ENCODE data around the gene NTN4.
"Not testable (repeated sequence)": the region's sequence is repeated elsewhere in the genome, so short reads cannot be mapped to it uniquely, and the experiment has no call there.

NTN4 gene

GRCh38 chr12:95796225-95796981, 5.8 kb upstream of the NTN4 start:
- DNase-seq: no peak

GRCh38 chr12:95790917-95791849, 619 bp upstream of the NTN4 start:
- no peak for DNase-seq

GRCh38 chr12:95789126-95790032, 1.2 kb downstream of the NTN4 start:
- DNase-seq: no peak

- DNase-seq: no peak
These were observed 1.9 kb downstream of the NTN4 start for GRCh38 chr12:95788637-95789036.

GRCh38 chr12:95787274-95787818, 3.2 kb downstream of the NTN4 start:
- DNase-seq: no peak

DNA sequence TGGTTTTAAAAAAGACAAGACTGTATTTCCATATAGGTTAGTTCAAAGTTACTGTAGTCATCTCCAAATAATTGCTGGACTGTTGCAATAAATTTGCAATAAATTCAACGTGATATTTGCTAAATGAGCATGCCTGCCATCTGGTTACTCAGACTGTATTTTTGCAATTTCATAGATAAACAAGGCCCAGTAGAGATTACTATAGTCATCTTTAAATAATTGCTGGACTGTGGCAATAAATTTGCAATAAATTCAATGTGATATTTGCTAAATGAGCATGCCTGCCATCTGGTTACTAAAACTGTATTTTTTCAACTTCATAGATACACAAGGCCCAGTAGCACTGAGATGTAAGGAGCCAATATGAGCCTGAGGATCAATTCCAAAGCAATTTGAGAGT, 5.6 kb downstream of the NTN4 start:
- no peak for DNase-seq

GRCh38 chr12:95784286-95784685, 6.3 kb downstream of the NTN4 start:
- DNase-seq: no peak

- DNase-seq: not testable (repeated sequence)
These were observed 15.1 kb downstream of the NTN4 start for GRCh38 chr12:95775466-95775865.

DNA sequence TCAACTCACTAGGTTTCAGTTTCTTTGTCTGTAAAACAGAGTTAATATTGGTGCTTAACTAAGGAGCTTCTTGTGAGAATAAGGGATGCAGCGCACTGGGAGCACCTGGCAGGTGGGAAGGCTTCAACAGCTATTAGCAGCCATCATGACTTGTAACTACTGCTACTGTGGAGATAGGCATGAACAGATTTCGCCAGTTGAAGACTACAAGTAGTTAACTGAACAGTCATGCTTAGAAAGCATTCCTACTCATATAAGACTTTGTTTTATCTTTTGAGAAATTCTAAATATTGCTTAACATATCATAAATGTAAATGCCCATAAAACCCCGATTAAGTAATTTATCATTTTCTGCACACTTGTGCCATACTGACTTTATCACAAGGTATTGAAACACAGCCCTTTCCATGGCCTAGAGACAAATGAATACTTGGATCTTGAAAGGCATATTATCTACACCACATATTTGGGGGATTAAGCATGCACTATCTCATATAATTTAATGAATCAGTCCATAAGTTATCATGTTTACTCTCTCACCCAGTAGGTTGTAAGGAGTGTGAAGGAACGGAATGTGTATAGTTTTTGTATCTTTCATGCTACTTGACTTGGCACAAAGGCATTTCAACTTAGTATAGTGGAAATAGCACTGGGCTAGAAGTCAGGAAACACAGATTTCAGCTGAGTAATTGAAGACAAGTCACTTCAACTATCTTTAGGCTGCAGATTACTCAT, 16.1 kb downstream of the NTN4 start:
- DNase-seq: no peak

GRCh38 chr12:95773320-95773719, 17.2 kb downstream of the NTN4 start:
- DNase-seq: no peak

DNA sequence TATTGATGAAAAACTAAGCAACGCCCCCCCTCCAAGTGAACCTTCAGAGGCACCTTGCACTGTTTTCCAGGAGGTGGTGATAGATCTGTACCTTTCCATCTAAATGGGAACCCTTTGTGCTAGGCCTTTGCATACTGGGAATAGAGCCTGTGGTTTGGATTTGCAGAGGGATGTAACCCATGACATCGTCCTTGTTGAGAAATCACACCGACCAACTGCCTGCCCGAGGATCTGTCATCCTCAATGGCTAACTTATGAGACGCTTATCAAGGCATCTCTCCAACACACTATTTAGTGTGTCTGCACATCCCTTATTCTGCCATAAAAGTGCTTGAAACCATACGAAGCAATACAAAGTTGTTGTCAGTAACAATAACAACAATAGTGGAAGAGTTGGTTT, 22.9 kb downstream of the NTN4 start:
- no peak for DNase-seq

- DNase-seq: no peak
These were observed 24.1 kb downstream of the NTN4 start for GRCh38 chr12:95766356-95767019.

DNA sequence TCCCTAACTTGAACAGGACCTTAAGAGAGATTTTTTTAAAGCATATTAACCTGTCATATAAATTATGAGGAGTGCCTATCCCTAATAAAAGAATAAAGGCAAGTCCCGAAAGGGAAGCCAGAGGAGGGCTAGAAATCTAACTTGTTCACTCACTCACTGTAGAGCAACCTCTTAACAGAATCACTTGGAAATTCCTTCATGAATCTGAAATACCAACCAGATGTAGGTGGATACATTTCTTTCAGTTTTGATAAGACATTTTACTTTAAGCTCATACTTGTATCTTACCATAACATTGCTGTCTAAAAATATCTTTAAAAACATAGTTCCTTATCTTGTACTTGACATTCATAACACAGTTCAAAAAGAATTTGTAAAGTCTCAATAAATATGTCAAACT, 25.7 kb downstream of the NTN4 start:
- DNase-seq: no peak

DNA sequence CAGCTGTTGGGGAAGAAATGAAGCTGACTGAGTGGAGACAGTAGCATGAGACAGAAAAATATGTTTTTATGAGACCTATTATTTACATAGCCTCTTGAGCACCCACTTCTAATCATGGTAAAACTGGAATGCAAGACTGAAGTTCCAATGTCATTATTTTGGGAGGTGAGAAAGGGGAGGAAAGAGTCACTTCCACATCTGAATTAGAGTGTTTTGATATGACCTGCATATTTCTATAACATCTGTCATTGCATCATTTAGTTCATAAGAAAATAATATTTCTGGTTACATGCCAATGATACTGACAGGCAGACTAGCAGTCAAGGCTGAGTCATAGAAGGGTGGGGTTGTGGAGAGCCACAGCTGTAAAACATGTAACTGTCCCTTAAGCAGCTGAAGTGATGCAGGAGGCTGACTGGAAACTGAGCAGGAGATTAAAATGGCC, 26.7 kb downstream of the NTN4 start:
- DNase-seq: no peak

- no peak for DNase-seq
These were observed 28.3 kb downstream of the NTN4 start for GRCh38 chr12:95762123-95762785.

GRCh38 chr12:95760371-95760770, 30.2 kb downstream of the NTN4 start:
- DNase-seq: no peak

DNA sequence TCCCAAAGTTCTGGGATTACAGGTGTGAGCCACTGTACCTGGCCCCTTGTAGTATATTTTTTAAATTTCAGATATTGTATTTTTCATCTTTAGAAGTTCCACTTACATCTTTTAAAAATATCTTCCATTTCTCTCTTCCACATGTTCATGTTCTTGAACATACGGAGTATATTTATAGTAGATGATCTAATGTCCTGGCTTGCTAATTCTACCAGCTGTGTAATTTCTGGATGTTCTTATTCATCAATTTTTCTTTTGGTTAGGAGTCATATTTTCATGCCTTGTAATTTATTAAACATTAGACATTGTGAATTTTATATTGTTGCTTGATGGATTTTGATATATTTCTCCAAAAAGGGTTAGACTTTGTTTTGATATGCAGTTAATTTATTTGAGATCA, 30.8 kb downstream of the NTN4 start:
- DNase-seq: no peak

- no peak for DNase-seq
These were observed 31.5 kb downstream of the NTN4 start for GRCh38 chr12:95759039-95759438.

DNA sequence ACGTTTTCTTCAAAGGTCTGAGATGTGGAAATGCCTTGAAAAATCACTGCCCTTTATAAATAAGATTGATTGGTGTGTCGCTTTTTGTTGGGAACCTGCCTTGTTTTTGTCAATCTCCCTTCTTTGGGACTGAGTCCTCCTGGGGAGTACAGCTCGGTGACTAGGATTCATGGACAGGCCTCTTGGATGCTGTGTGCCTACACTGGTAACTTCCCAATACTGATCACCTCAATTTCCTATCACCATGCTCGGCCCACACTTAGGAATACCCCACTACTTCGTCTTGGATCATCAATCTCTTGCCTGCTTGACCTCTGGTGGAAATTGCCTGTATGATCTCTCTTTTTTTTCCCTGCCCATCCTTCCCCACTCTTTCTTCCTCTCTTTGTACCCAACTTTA, 34.2 kb downstream of the NTN4 start:
- DNase-seq: no peak

DNA sequence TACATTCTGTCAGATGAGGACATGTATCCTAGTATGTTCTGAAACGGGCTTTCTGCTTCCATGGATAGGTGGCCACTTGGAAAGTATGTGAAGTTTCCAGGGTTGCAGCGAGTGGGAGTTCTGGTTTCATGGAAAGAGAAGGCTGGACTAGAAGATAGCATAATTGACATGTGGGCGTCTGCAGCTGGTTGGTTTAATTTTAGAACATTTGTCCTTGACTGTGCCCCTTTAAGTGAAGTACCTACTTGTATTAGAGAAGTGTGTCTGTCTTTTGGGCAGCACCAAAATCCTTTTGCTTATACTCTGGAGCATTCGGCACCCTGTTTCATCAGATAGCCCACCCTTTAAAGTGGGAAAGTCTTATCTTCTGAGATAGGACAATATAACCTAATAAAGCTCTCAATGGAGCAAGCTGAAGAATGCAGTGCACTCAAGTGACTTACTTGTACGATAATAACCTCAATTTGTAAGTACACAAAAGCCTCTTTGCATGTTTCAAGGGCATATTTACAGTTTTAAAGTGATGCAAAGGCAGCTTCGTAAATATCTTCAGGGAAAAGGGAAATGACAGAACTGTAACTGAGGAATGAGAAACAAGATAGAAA, 35.2 kb downstream of the NTN4 start:
- no peak for DNase-seq
